Testis (tissue), 3 donors: Measurements from ENCODE around the gene XRN2. TPM values are rescaled to one million over a fixed set of nuclear protein-coding genes. Genes with fewer than 3 reads are reported as not detected.

Experiments
- DNase-seq: peaks from one replicate; pipeline ENCODE4 v3.0.0-alpha.2; 2019
- H3K27ac ChIP-seq, 2 donors: fragments of 200-600 bp; sonication (generic); one replicate each; pipeline ENCODE4 v1.5.1; 2019
- H3K27me3 ChIP-seq: fragments of 200-600 bp; sonication (generic); one replicate; pipeline ENCODE4 v1.5.1; 2019
- H3K36me3 ChIP-seq: fragments of 200-600 bp; sonication (generic); one replicate; pipeline ENCODE4 v1.5.1; 2017; ENCODE audit warnings: low read depth; ENCODE audit errors: missing control alignments
- H3K4me1 ChIP-seq: fragments of 200-600 bp; sonication (generic); one replicate; pipeline ENCODE4 v1.5.1; 2019
- H3K4me3 ChIP-seq, 2 donors: fragments of 200-600 bp; sonication (generic); one replicate each; pipeline ENCODE4 v1.5.1; 2017 to 2019
- H3K9me3 ChIP-seq: fragments of 200-600 bp; sonication (generic); one replicate; pipeline ENCODE4 v1.5.1; 2017
- POLR2A ChIP-seq: fragments of 450-650 bp; IDR thresholded peaks from one replicate; pipeline ENCODE4 v1.6.1; 2017; ENCODE audit warnings: antibody characterized with exemption, mild to moderate bottlenecking, moderate library complexity
- WGBS, 2 donors: methylation state at CpG; one replicate each; pipeline ENCODE4 v1.1.5; 2018; 5-methylcytosine and 5-hydroxymethylcytosine counted together
- intact Hi-C: fragments of 100-400 bp; cut with DNase I; formaldehyde crosslinking; loops from one replicate; pipeline ENCODE4 v1.15.1; 2023; ENCODE audit warnings: low total_unique reads
- polyA plus RNA-seq: library from polyadenylated mRNA; stranded (reverse); fragments of 350-450 nt; fragmentation: Illumina TruSeq; extraction: RNeasy Lipid Tissue Mini Kit (QIAGEN cat#74804); gene quantifications from one replicate; pipeline ENCODE4 v1.2.3, GENCODE V29; 2014; ENCODE audit warnings: low read depth, low replicate concordance; ENCODE audit not compliant: insufficient read depth
- total RNA-seq, 2 donors: library from RNA; depleted of rRNA; stranded (reverse); fragments of >200 nt; gene quantifications; one replicate each; pipeline ENCODE4 v1.2.3, GENCODE V29; 2016
- TF ChIP-seq, protein P1 (sequence below), 3 experiments: fragments of 450-650 bp in 2 of 3; fragments of 200-600 bp in 1 of 3; sonication (generic) in 1 of 3; IDR thresholded peaks; one replicate each; pipeline ENCODE4 v1.5.1; 2016 to 2019; ENCODE audit warnings: antibody characterized with exemption in 3 of 3, mild to moderate bottlenecking in 2 of 3, moderate library complexity in 1 of 3

XRN2 gene
- total and polyA plus RNA-seq, 3 donors from 2014 or later, result 55.4 to 64.5 (median 59.7) TPM

DNA sequence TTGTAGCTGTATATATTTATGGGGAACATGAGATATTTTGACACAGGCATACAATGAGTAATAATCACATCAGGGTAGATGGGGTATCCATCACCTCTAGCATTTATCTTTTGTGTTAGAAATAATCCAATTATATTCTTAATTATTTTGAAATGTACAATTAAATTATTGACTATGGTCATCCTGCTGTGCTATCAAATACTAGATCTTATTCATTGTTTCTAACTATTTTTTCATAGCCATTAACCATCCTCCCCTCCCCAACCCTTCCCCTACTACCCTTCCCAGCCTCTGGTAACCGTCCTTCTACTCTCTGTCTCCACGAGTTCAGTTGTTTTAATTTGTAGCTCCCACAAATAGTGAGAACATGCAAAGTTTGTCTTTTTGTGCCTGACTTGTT, 65.7 kb downstream of the XRN2 start:
- WGBS, 2 donors, result 45 to 47% methylated on average over 2 of the region's 2 CpGs

DNA sequence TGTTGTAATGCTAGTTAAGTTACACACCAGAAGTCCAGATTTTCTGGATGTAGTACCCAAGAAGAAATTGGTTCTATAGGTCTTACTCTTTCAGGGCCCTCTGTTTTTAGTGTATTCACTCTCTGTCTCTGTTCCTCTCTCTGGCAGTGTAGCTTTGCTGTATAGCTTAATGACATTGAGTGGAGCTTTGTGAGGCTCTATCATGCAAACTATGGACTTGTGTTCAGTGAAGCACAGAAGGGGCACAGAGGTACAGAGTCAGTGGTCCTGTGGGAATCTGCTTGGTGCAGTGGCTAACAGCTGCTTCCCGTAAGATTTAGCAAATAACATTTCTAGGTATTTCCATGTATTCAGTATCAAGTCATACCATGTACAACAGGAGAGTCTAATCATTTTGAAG, 68.1 kb downstream of the XRN2 start:
- Histone ChIP-seq H3K36me3 (no peaks in the 10 kb centered on the region), H3K9me3 (no peaks in the 10 kb centered on the region), H3K27me3 (no peaks in the 10 kb centered on the region), H3K4me3 (no peak overlapping the region), H3K4me1 (no peaks in the 10 kb centered on the region), H3K27ac (no peak overlapping the region)
- no peak for DNase-seq
- intact Hi-C loops, result no loop called here
- 75 to 95% methylated on average over 1 of the region's 1 CpG for WGBS, 2 donors
- TF ChIP-seq POLR2A, result no peak
- TF ChIP-seq, protein P1, sequence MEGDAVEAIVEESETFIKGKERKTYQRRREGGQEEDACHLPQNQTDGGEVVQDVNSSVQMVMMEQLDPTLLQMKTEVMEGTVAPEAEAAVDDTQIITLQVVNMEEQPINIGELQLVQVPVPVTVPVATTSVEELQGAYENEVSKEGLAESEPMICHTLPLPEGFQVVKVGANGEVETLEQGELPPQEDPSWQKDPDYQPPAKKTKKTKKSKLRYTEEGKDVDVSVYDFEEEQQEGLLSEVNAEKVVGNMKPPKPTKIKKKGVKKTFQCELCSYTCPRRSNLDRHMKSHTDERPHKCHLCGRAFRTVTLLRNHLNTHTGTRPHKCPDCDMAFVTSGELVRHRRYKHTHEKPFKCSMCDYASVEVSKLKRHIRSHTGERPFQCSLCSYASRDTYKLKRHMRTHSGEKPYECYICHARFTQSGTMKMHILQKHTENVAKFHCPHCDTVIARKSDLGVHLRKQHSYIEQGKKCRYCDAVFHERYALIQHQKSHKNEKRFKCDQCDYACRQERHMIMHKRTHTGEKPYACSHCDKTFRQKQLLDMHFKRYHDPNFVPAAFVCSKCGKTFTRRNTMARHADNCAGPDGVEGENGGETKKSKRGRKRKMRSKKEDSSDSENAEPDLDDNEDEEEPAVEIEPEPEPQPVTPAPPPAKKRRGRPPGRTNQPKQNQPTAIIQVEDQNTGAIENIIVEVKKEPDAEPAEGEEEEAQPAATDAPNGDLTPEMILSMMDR (IDR thresholded peaks at IDR 0.05), result no peak

More for the DNA sequence above, 65.7 kb downstream of the XRN2 start:
- H3K27me3 ChIP-seq, result no peaks in the 10 kb centered on the region
- no peaks in the 10 kb centered on the region for H3K4me1 ChIP-seq
- DNase-seq, result no peak
- intact Hi-C loops, result no loop called here
- no peaks in the 10 kb centered on the region for H3K9me3 ChIP-seq
- no peaks in the 10 kb centered on the region for H3K36me3 ChIP-seq
- H3K27ac ChIP-seq, result no peak overlapping the region
- H3K4me3 ChIP-seq, result no peak overlapping the region
- TF ChIP-seq, protein P1 (IDR thresholded peaks at IDR 0.05), result no peak
- no peak for TF ChIP-seq POLR2A

DNA sequence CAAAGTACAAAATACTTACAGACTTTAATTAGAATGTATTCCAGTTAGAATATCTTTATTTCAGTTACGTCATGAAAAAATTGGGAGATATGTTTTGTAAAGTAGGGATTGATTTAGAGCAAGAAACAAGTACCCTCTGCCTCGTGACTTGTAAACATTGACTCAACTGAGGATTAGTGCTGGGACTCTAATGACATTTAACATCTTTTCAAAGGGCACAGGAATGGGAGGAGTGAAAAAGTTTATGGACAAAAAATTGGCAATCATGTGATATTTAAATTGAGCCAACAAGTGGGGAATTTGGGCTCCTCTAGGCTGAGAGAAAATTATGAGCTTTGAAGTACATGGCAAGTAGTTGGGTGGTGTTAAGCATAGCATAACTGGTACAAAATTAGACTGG, 68.9 kb downstream of the XRN2 start:
- Histone ChIP-seq H3K27ac (no peak overlapping the region), H3K4me3 (no peak overlapping the region), H3K27me3 (no peaks in the 10 kb centered on the region), H3K36me3 (no peaks in the 10 kb centered on the region), H3K9me3 (no peaks in the 10 kb centered on the region), H3K4me1 (no peaks in the 10 kb centered on the region)
- 87 to 88% methylated on average over 2 of the region's 2 CpGs for WGBS, 2 donors
- TF ChIP-seq, protein P1 (IDR thresholded peaks at IDR 0.05), result no peak
- TF ChIP-seq POLR2A, result no peak
- intact Hi-C loops, result no loop called here
- DNase-seq, result no peak

DNA sequence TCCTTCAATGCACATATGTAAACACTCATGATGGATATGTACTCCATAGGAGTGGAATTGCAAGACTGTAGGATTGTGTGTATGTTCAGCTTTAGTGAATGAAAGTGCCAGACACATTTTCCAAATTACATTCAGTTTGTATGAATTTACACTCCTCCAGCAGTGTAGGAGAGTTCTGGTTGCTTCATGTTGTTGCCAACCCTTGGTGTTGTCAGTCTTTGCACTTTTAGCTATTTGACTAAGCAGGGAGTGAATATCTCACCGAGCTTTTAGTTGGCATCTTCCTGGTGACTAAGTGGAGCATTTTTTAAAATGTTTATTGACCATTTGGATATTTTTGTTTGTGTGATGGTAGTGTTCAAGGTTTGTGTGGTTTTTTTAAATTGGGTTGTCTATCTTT, 70.3 kb downstream of the XRN2 start:
- Histone ChIP-seq H3K9me3 (no peaks in the 10 kb centered on the region), H3K27me3 (no peaks in the 10 kb centered on the region), H3K27ac (no peak overlapping the region), H3K36me3 (no peaks in the 10 kb centered on the region), H3K4me3 (no peak overlapping the region), H3K4me1 (no peaks in the 10 kb centered on the region)
- no peak for DNase-seq
- intact Hi-C loops, result no loop called here
- WGBS, 2 donors, result 84% methylated on average over 1 of the region's 1 CpG
- TF ChIP-seq POLR2A, result no peak
- TF ChIP-seq, protein P1 (IDR thresholded peaks at IDR 0.05), result no peak

DNA sequence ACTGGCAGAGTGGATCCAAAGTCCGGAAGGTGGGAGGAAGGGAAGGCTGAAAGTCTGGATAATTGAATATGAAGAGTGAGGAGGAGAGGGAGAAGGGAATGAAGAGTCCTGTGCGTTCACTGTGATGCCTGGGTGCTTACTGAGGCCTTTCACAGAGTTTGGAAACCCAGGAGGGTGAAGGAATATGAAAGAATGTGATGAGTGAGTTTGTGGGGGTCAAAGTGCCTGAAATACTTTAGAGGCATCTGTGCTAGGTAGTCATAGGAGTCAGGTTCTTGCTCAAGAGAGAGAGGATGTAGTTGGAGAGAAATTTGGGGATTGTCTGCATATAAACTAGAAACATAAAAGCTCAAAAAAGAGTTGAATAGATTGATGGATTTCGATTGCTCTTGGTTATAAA, 73.5 kb downstream of the XRN2 start:
- Histone ChIP-seq H3K4me1 (no peaks in the 10 kb centered on the region), H3K4me3 (no peak overlapping the region), H3K9me3 (no peaks in the 10 kb centered on the region), H3K36me3 (no peaks in the 10 kb centered on the region), H3K27me3 (no peaks in the 10 kb centered on the region), H3K27ac (no peak overlapping the region)
- 94 to 97% methylated on average over 3 of the region's 3 CpGs for WGBS, 2 donors
- no peak for DNase-seq
- intact Hi-C loops, result no loop called here
- no peak for TF ChIP-seq POLR2A
- TF ChIP-seq, protein P1 (IDR thresholded peaks at IDR 0.05), result no peak
